Measurements from ENCODE around the gene CRY1.
"Not testable (repeated sequence)": the region's sequence is repeated elsewhere in the genome, so short reads cannot be mapped to it uniquely, and the experiment has no call there.

Gene CRY1

DNA sequence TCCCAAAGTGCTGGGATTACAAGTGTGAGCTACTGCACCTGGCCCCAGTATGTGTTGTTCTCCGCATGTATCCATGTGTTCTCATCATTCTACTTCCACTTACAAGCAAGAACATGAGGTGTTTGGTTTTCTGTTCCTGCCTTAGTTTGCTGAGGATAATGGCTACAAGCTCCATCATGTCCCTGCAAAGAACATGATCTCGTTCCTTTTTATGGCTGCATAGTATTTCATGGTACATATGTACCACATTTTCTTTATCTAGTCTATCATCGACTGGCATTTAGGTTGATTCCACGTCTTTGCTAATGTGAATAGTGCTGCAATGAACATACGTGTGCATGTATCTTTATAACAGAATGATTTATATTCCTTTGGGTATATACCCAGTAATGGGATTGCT, 97.2 kb downstream of the CRY1 start:
- DNase-seq: not testable (repeated sequence)

DNA sequence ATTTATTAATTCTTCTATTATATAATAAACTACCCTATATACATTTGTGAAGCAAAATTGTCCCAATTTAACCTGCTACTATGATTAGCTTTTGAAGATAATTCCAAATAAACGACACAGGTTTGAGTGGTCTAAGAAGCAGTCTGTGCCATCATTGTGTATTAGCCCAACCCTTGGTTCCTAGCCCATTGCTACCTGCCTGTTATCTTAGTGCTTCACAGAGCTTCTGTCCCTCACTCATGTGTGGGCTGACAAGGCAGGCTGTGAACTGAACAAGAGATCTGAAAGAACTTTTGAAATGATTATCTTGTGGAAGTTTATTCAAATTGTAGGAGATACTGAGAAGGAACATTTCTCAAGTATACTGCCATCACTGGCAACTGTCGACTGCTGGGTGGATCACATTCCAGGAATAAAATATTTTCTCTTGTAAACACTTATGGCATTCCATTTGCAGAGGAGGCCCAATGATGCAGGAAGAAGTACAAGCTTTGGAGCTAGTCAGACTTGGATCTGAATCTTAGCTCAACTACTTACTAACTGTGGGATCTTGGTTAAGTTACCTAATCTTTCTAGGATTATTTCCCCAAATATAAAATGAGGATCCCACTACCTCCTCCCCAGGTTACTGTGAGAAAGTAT, 98.6 kb downstream of the CRY1 start:
- DNase-seq: no peak

DNA sequence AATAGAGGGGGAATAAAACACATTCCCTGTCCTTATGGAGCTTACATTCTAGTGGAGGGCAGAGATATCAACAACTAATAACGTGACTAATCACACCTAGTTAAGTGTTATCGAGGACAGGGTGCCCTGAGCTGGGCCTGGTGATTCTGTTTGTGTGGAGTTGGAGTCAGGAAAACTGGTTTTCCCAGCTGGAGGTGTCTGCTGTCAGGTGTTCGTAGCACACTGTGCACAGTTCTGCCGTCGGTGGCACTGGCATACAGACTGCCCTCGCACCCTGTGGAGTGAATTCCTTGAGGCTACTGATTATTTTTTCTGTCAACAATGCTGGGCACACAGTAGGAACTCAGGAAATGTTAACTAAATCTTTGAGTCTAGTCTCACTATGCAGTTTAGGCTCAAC, 105.5 kb downstream of the CRY1 start:
- no peak for DNase-seq

GRCh38 chr12:106986625-106987389, 106.5 kb downstream of the CRY1 start, which contains the start of gene MTERF2:
Gene MTERF2, minus strand, starts transcription at chr12:106987146. Its CDS starts 8,432 bp downstream, at chr12:106978714.
- DNase-seq: peak; percentile 88

DNA sequence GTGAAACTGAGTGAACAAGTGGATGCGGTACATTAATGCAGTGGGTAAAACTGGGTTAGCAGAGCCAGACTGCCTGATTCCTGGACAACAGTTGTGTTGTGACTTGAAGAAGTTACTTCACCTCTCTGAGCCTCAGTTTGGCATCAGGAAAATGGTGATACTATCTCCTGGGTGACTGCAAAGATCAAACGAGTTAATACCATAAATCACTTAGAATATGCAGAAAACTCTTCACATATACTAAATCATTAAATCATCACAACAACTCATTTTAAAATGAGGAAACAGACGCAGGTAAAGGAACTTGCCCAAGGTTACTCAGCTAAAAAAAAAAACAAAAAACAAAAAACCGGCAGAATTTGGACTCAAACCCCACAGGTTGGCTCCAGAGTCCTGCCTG, 107.2 kb downstream of the CRY1 start:
- DNase-seq: no peak

- DNase-seq: no peak
Observed at GRCh38 chr12:106985479-106985878, 107.9 kb downstream of the CRY1 start.

DNA sequence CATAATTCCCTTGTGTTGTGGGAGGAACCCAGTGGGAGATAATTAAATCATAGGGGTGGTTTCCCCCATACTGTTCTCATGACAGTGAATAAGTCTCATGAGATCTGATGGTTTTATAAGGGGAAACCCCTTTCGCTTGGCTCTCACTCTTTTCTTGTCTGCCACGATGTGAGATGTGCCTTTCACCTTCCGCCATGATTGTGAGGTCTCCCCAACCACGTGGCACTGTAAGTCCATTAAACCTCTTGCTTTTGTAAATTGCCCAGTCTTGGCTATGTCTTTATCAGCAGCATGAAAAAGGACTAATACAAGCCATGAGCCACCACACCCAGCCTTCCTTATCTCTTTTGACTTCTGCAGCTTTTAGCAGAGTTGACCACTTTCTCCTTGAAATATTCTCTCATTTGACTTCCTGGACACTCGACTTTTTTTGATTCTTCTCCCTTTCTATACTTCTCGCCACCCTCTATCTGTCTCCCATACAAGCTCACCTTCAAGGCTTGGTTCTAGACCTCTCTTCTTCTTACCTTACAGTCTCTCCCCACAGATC, 108.7 kb downstream of the CRY1 start:
- DNase-seq: no peak

DNA sequence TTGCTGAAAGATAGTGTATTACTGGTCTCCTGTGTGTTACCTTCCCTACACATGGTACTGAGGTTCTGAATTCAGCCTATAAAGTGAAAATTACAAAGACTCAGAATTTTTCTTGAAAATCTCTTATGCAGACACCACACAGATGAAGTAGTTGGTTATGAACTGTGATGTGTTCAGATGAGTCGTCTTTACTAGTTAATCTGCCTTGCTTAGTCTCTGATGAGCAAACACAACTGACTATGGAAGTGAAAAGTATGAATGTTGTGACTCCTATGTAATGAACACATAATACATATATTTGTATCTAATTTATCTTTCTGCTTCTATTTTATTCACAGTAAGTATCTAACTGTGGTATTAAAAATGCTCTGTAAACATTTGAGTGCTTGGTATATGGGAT, 111.1 kb downstream of the CRY1 start:
- no peak for DNase-seq

DNA sequence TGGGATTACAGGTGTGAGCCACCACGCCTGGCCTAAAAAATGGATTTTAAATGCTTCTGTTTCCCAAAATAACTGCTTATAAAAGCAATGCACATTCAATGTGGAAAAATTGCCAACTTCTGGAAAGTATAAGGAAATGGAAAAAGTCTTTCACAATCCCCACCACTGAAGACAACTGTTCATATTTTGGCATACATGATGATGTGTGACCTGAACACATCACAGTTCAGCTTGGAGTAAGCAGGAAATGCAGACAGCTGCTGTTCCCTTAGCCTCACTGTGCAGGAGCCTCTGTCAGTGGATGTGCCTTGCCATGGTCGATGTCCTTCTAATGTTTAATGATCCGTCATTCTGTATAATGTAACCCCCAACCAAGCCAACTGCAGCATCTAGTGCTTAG, 111.6 kb downstream of the CRY1 start:
- DNase-seq: no peak

- no peak for DNase-seq
Observed at GRCh38 chr12:106980944-106981343, 112.4 kb downstream of the CRY1 start.

DNA sequence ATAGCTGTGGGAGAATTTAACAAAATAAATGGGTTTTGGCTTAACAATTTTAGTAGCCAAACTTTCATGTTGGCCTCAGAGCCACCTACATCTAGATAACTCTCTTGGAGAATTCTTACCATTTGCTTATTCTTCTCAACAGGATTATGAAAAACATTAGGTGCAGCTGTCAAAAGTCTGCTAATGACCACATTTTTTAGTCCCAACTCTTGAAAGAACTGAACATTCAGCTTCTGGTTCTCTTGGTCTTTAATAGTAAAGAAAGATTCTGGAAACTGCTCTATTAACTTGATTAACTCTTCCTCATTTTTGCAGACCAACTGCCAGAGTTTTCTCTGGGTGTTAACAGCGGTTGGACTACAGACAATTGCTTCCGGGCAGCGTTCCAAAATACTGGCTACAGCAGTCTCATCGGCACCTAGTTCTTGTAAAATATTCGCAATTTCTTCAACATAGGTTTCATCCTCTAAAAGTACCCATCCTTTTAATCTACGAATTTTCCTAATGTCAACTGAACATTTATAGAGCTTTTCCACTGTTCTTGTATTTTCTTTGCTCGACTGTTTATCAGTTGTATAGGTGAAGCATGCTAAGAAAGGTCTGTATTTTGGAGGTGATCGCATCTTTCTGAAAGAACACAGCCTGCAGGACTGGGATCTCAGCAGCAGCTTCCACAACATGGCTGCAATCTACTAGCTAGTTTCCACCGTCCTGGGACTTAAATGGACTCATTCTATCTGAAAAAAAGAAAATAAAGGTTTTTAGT, 115.1 kb downstream of the CRY1 start:
- DNase-seq: no peak

DNA sequence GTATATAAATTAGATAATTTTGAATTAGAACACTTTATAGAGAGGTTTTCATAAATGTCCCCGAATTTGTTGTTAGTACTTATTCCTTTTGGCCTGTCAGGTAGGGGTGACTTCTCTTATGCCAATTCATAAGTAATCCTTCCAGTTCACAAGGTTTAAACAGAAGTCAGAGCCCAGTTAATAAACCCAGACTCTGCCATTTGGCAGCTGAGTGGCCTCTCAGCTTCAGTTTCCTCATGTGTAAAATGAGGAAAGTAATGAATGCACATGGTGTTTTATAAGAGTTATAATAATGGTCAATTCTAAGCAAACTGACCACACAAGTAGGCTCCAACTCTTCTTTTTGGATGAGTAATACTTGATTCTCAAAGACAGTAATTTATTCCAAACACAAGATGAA, 116.7 kb downstream of the CRY1 start:
- no peak for DNase-seq

DNA sequence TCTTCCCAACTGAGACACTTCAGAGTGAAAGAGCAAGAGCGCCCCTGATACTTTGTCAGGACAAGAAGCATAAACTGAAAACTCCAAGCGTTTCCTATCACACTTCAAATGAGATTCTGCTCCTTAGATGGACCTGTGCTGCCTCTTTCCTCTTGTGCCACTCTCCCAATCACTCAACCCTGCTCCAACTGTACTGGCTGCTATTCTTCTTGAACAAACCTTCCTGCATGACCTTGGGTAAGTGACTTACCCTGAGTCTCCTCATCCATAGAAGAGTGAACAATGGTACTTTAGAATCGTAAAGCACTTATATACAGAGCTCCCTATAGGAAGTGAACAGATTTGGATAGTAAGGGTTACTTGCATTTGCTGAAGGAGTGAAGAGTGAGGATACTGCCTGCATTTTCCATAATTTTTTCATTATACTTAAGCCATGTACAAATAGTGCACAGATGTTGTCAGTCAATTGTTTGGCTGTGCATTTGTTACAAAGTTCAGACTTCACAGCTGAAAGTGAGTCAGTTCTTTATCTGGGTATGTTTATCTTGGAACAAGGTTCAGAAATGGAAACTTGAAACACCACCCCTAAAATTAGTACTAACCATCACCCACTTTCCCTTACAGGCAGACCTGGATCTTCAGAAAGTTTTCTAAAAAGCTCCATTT, 117.2 kb downstream of the CRY1 start:
- DNase-seq: no peak

DNA sequence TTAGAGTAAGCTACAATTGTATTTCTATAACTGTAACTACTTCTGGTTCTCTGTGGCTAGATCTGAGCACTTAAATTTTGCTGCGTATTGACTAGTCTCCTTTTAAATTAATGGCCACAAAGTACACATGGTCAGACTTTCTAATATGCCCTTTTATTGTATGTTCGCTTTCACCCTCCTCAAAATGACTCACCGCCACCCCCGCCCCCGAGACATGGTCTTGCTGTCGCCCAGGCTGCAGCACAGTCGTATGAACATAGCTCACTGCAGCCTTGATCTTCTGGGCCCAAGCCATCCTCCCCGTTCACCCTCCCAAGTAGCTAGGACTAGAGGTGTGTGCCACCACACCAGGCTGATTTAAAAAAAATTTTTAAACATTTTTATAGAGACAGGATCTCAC, 118.3 kb downstream of the CRY1 start:
- DNase-seq: no peak

- no peak for DNase-seq
Observed at GRCh38 chr12:106974511-106974910, 118.8 kb downstream of the CRY1 start.

GRCh38 chr12:106973545-106973944, 119.8 kb downstream of the CRY1 start:
- no peak for DNase-seq

- DNase-seq: no peak
Observed at GRCh38 chr12:106971065-106971464, 122.3 kb downstream of the CRY1 start.

GRCh38 chr12:106964526-106964925, 128.8 kb downstream of the CRY1 start:
- DNase-seq: no peak

- DNase-seq: no peak
Observed at GRCh38 chr12:106962286-106962685, 131.1 kb downstream of the CRY1 start.

GRCh38 chr12:106960443-106960842, 132.9 kb downstream of the CRY1 start:
- DNase-seq: no peak

GRCh38 chr12:106957583-106957982, 135.8 kb downstream of the CRY1 start:
- no peak for DNase-seq

GRCh38 chr12:106956048-106956578, 137.2 kb downstream of the CRY1 start:
- DNase-seq: no peak

Data from NCI-H187 treated with DMSO at 0.1 percent for 48 hours (cell line).